HEK293 (cell line): ENCODE data around the gene HOOK1.

Source experiments
- SP2 ChIP-seq: fragments of 450-650 bp; formaldehyde crosslinking; IDR thresholded peaks from 2 replicates; pipeline ENCODE4 v1.5.1; 2016; ENCODE audit warnings: missing biosample characterization, missing genetic modification characterization
- ZNF510 ChIP-seq: fragments of 450-650 bp; formaldehyde crosslinking; IDR thresholded peaks from 2 replicates; pipeline ENCODE4 v1.5.1; 2018; ENCODE audit warnings: mild to moderate bottlenecking, missing genetic modification characterization, missing biosample characterization; ENCODE audit not compliant: insufficient replicate concordance
- TF ChIP-seq, protein P1 (sequence below): fragments of 450-650 bp; formaldehyde crosslinking; IDR thresholded peaks from 2 replicates; pipeline ENCODE4 v1.5.1; 2016; ENCODE audit warnings: missing biosample characterization, missing genetic modification characterization
- TF ChIP-seq, protein P2 (sequence below): fragments of 450-650 bp; formaldehyde crosslinking; IDR thresholded peaks from 2 replicates; pipeline ENCODE4 v1.5.1; 2016; ENCODE audit warnings: missing biosample characterization, missing genetic modification characterization

DNA sequence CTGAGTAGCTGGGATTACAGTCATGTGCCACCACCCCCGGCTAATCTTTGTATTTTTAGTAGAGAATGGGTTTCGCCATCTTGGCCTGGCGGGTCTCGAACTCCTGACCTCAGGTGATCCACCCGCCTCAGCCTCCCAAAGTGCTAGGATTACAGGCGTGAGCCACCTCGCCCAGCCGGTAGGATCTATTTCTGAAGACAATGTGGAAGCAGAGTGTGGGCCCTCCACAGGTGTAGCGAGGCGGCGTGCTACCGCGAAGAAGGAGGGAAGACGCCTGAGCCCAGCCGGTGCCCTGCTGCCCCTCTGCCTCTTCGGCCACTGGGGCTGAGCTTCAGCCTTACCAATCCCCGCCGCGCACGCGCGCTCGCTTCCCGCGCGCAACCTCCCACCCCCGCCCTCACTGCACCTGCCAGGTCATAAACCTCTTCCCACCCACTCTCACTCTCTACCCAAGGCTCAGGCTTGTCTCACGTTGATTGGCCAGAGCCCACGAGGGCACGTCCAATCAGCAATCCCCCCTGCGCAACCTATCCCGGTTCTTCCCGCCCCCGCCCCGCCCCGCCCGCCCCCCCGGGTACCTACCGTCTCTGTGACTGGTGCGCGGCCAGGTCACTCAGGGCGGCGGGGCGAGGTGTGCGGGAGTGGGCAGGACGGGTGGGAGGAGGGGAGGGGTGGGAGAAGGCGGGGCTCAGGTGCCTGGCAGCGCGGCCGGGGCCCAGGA is 409 bp upstream of the HOOK1 start:
- TF ChIP-seq, protein P1, sequence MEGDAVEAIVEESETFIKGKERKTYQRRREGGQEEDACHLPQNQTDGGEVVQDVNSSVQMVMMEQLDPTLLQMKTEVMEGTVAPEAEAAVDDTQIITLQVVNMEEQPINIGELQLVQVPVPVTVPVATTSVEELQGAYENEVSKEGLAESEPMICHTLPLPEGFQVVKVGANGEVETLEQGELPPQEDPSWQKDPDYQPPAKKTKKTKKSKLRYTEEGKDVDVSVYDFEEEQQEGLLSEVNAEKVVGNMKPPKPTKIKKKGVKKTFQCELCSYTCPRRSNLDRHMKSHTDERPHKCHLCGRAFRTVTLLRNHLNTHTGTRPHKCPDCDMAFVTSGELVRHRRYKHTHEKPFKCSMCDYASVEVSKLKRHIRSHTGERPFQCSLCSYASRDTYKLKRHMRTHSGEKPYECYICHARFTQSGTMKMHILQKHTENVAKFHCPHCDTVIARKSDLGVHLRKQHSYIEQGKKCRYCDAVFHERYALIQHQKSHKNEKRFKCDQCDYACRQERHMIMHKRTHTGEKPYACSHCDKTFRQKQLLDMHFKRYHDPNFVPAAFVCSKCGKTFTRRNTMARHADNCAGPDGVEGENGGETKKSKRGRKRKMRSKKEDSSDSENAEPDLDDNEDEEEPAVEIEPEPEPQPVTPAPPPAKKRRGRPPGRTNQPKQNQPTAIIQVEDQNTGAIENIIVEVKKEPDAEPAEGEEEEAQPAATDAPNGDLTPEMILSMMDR: peak; percentile 67; the same call in 1 of the 2 replicates
- TF ChIP-seq, protein P2, sequence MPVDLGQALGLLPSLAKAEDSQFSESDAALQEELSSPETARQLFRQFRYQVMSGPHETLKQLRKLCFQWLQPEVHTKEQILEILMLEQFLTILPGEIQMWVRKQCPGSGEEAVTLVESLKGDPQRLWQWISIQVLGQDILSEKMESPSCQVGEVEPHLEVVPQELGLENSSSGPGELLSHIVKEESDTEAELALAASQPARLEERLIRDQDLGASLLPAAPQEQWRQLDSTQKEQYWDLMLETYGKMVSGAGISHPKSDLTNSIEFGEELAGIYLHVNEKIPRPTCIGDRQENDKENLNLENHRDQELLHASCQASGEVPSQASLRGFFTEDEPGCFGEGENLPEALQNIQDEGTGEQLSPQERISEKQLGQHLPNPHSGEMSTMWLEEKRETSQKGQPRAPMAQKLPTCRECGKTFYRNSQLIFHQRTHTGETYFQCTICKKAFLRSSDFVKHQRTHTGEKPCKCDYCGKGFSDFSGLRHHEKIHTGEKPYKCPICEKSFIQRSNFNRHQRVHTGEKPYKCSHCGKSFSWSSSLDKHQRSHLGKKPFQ (tag by site-specific recombination): peak; percentile 56; the same call in 1 of the 2 replicates
- TF ChIP-seq SP2 (tag by site-specific recombination) (peak; percentile 92), ZNF510 (no peak)
